Measurements from ENCODE around the gene FN1. TPM values are rescaled to one million over a fixed set of nuclear protein-coding genes. Genes with fewer than 3 reads are reported as not detected.

The FN1 gene
- total RNA-seq, 1 experiment from 2014 or later, result 133 TPM

GRCh38 chr2:215431778-215432758 is 3.8 kb downstream of the FN1 start:
- TF ChIP-seq CTCF (IDR thresholded peaks at IDR 0.05; ENCODE audit: unreplicated experiment), result no peak
- DNase-seq, result no peak
- Mint-ChIP-seq H3K4me1 (ENCODE audit: low read depth, unreplicated experiment) (peaks cover 16% of the 10 kb centered on the region), H3K9me3 (ENCODE audit: low read depth, unreplicated experiment) (no peaks in the 10 kb centered on the region), H3K27me3 (ENCODE audit: unreplicated experiment) (no peaks in the 10 kb centered on the region), H3K27ac (ENCODE audit: unreplicated experiment) (no peak overlapping the region), H3K4me3 (ENCODE audit: low read depth, unreplicated experiment) (no peak overlapping the region), H3K36me3 (ENCODE audit: insufficient read depth, unreplicated experiment) (peaks cover 38% of the 10 kb centered on the region)
- CTCF ChIA-PET, result interaction anchor here (0.7 kb wide), 1 partner anchor 570 kb away, joined by 3 read pairs; no protein-coding TSS in a partner anchor
- intact Hi-C loops (cut with micrococcal nuclease; ENCODE audit: unreplicated experiment), result no loop called here
- BruUV-seq (replicated peaks), result no TSS peak

GRCh38 chr2:215431290-215431689 is 4.6 kb downstream of the FN1 start:
- intact Hi-C loops (cut with micrococcal nuclease; ENCODE audit: unreplicated experiment), result no loop called here

GRCh38 chr2:215430528-215431187 is 5.2 kb downstream of the FN1 start:
- CTCF ChIA-PET, result no interaction called here
- TF ChIP-seq CTCF (IDR thresholded peaks at IDR 0.05; ENCODE audit: unreplicated experiment), result no peak
- no TSS peak for BruUV-seq (replicated peaks)
- H3K9me3 Mint-ChIP-seq (ENCODE audit: low read depth, unreplicated experiment), result no peaks in the 10 kb centered on the region
- no peak overlapping the region for H3K27ac Mint-ChIP-seq (ENCODE audit: unreplicated experiment)
- intact Hi-C loops (cut with micrococcal nuclease; ENCODE audit: unreplicated experiment), result no loop called here
- H3K4me1 Mint-ChIP-seq (ENCODE audit: low read depth, unreplicated experiment), result peaks cover 16% of the 10 kb centered on the region
- H3K36me3 Mint-ChIP-seq (ENCODE audit: insufficient read depth, unreplicated experiment), result peaks cover 24% of the 10 kb centered on the region
- no peaks in the 10 kb centered on the region for H3K27me3 Mint-ChIP-seq (ENCODE audit: unreplicated experiment)
- DNase-seq, result no peak
- no peak overlapping the region for H3K4me3 Mint-ChIP-seq (ENCODE audit: low read depth, unreplicated experiment)

More at GRCh38 chr2:215431290-215431689, 4.6 kb downstream of the FN1 start:
- no TSS peak for BruUV-seq (replicated peaks)
- no peak overlapping the region for H3K4me3 Mint-ChIP-seq (ENCODE audit: low read depth, unreplicated experiment)
- no peak for DNase-seq
- H3K4me1 Mint-ChIP-seq (ENCODE audit: low read depth, unreplicated experiment), result peaks cover 16% of the 10 kb centered on the region
- no peaks in the 10 kb centered on the region for H3K9me3 Mint-ChIP-seq (ENCODE audit: low read depth, unreplicated experiment)
- H3K27ac Mint-ChIP-seq (ENCODE audit: unreplicated experiment), result no peak overlapping the region
- no peak for TF ChIP-seq CTCF (IDR thresholded peaks at IDR 0.05; ENCODE audit: unreplicated experiment)
- CTCF ChIA-PET, result no interaction called here
- H3K36me3 Mint-ChIP-seq (ENCODE audit: insufficient read depth, unreplicated experiment), result peaks cover 30% of the 10 kb centered on the region
- H3K27me3 Mint-ChIP-seq (ENCODE audit: unreplicated experiment), result no peaks in the 10 kb centered on the region

- Mint-ChIP-seq H3K27ac (ENCODE audit: unreplicated experiment) (no peak overlapping the region), H3K36me3 (ENCODE audit: insufficient read depth, unreplicated experiment) (peaks cover 13% of the 10 kb centered on the region), H3K4me1 (ENCODE audit: low read depth, unreplicated experiment) (peaks cover 16% of the 10 kb centered on the region), H3K4me3 (ENCODE audit: low read depth, unreplicated experiment) (no peak overlapping the region), H3K9me3 (ENCODE audit: low read depth, unreplicated experiment) (no peaks in the 10 kb centered on the region), H3K27me3 (ENCODE audit: unreplicated experiment) (no peaks in the 10 kb centered on the region)
- intact Hi-C loops (cut with micrococcal nuclease; ENCODE audit: unreplicated experiment), result no loop called here
- CTCF ChIA-PET, result no interaction called here
- no peak for DNase-seq
- TF ChIP-seq CTCF (IDR thresholded peaks at IDR 0.05; ENCODE audit: unreplicated experiment), result no peak
- no TSS peak for BruUV-seq (replicated peaks)
Observed at GRCh38 chr2:215429424-215429823, 6.4 kb downstream of the FN1 start.
